Measurements from ENCODE around the gene SPRED3.

- TF ChIP-seq CTCF (IDR thresholded peaks at IDR 0.05; ENCODE audit: poor library complexity, severe bottlenecking) (no peak), TAF1 (IDR thresholded peaks at IDR 0.05; ENCODE audit: low read depth) (no peak)
Observed at GRCh38 chr19:38391911-38392464, 3.5 kb downstream of the SPRED3 start.

Measured in neural cell (in vitro differentiated cells).